K562 (cell line): ENCODE results near the gene LRRC7. TPM values are rescaled to one million over a fixed set of nuclear protein-coding genes. Genes with fewer than 3 reads are reported as not detected.

Experiments used
- ATAC-seq: fragments of 200-7000 bp; cut with Tn5 transposase; 3 replicates; pipeline ENCODE4 v1.9.1; 2020; ENCODE audit warnings: moderate library complexity
- BruUV-seq: library from RNA; stranded (reverse); fragments of 400-500 nt; replicated peaks from 2 replicates; lab custom pipeline; 2021; lab: Mats Ljungman, UMichigan
- CTCF ChIA-PET: fragments of 300-600 bp; formaldehyde crosslinking; extraction: SDS; loops from one replicate; lab custom pipeline; 2021; ENCODE audit warnings: low intra/inter-chr PET ratio; lab: Yijun Ruan, JAX
- POLR2A ChIA-PET: fragments of 300-600, 350-650 bp; sonication (Branson Sonifier 250); formaldehyde crosslinking; extraction: SDS; loops from one replicate; lab custom pipeline; 2021; ENCODE audit warnings: antibody characterized with exemption, inconsistent platforms; lab: Yijun Ruan, JAX
- DNase-seq, 4 experiments: peaks; one replicate each; pipeline versions ENCODE4 v3.0.0 to v3.0.0-alpha.2; 2011 to 2018; ENCODE audit warnings: low spot score in 3 of 4, mixed read lengths in 3 of 4; ENCODE audit errors: extremely low read depth in 1 of 4
- FAIRE-seq: peaks from 2 replicates; lab custom pipeline; 2011; peaks lifted over from hg19 to GRCh38; lab: Jason Lieb, UNC
- H2AFZ ChIP-seq: 2 replicates; pipeline ENCODE4 v1.6.0; 2011; ENCODE audit warnings: low read depth, low read length, control low read depth, inconsistent platforms
- H3K27ac ChIP-seq: fragments of 200-600 bp; 3 replicates; pipeline ENCODE4 v1.8.0; 2011; ENCODE audit warnings: low read depth, mild to moderate bottlenecking, control low read depth, inconsistent platforms, low read length, moderate library complexity, mixed read lengths; ENCODE audit errors: extremely low read depth
- H3K27me3 ChIP-seq, 2 experiments: fragments of 300-600 bp in 1 of 2; 2 replicates in 1 of 2; 3 replicates in 1 of 2; pipeline versions ENCODE4 v1.6.0 to v1.8.0; 2011; ENCODE audit warnings: inconsistent platforms in 2 of 2, low read length in 2 of 2, mild to moderate bottlenecking in 1 of 2, mixed read lengths in 1 of 2, moderate library complexity in 1 of 2; ENCODE audit not compliant: control insufficient read depth in 2 of 2, insufficient read depth in 2 of 2
- H3K36me3 ChIP-seq: fragments of 300-600 bp; 3 replicates; pipeline ENCODE4 v1.8.0; 2011; ENCODE audit warnings: mild to moderate bottlenecking, low read length, inconsistent platforms; ENCODE audit not compliant: control insufficient read depth, insufficient read depth
- H3K4me1 ChIP-seq, 2 experiments: fragments of 200-600 bp in 1 of 2; replicated peaks in 1 of 2; 2 replicates in 1 of 2; 3 replicates in 1 of 2; pipeline versions ENCODE4 v1.5.1 to v1.8.0; 2011; ENCODE audit warnings: inconsistent platforms in 2 of 2, low read length in 2 of 2, mild to moderate bottlenecking in 1 of 2, mixed read lengths in 1 of 2, moderate library complexity in 1 of 2; ENCODE audit not compliant: control insufficient read depth in 2 of 2, insufficient read depth in 2 of 2
- H3K4me2 ChIP-seq: 2 replicates; pipeline ENCODE4 v1.6.1; 2011; ENCODE audit warnings: low read length, control low read depth, inconsistent platforms, mixed read lengths; ENCODE audit not compliant: insufficient read depth
- H3K4me3 ChIP-seq: fragments of 200-600 bp; sonication (generic), shearing (Covaris generic); 2 replicates; pipeline ENCODE4 v1.5.1; 2016; ENCODE audit warnings: control low read depth, inconsistent platforms
- H3K79me2 ChIP-seq: fragments of 200-600 bp; 3 replicates; pipeline ENCODE4 v1.8.0; 2011; ENCODE audit warnings: low read length, inconsistent platforms; ENCODE audit not compliant: control insufficient read depth, insufficient read depth
- H3K9ac ChIP-seq, 2 experiments: 2 replicates each; pipeline versions ENCODE4 v1.6.0 to v1.6.1; 2011; ENCODE audit warnings: low read depth in 2 of 2, low read length in 2 of 2, control low read depth in 1 of 2, inconsistent platforms in 1 of 2, mild to moderate bottlenecking in 1 of 2, mixed read lengths in 1 of 2; ENCODE audit not compliant: insufficient read depth in 1 of 2
- H3K9me1 ChIP-seq: one replicate; pipeline ENCODE4 v1.6.0; 2011; ENCODE audit warnings: inconsistent platforms, mild to moderate bottlenecking, low read length, moderate library complexity; ENCODE audit not compliant: control insufficient read depth, insufficient read depth
- H3K9me3 ChIP-seq: replicated peaks from 2 replicates; pipeline ENCODE4 v1.5.1; 2011; ENCODE audit warnings: low read depth, low read length, inconsistent platforms; ENCODE audit not compliant: control insufficient read depth, insufficient read depth
- H4K20me1 ChIP-seq: replicated peaks from 2 replicates; pipeline ENCODE4 v1.6.1; 2011; ENCODE audit warnings: low read length, inconsistent platforms, mixed read lengths; ENCODE audit not compliant: control insufficient read depth, insufficient read depth
- BRD4 ChIP-seq: fragments of 200-600 bp; sonication (generic); IDR thresholded peaks from 2 replicates; pipeline ENCODE4 v1.6.1; 2017; ENCODE audit warnings: inconsistent platforms
- FUS ChIP-seq: fragments of 200-400 bp; formaldehyde crosslinking; optimal IDR thresholded peaks from 2 replicates; pipeline ENCODE3; 2017; ENCODE audit warnings: low read depth, low read length
- HNRNPK ChIP-seq: fragments of 200-400 bp; formaldehyde crosslinking; IDR thresholded peaks from one replicate; pipeline ENCODE4 v1.6.1; 2018; ENCODE audit warnings: mild to moderate bottlenecking, low read depth, low read length; ENCODE audit not compliant: poor library complexity, severe bottlenecking
- KLF6 ChIP-seq: fragments of 250-450 bp; sonication (Bioruptor Pico); IDR thresholded peaks from 2 replicates; pipeline ENCODE4 v1.4.0; 2020; ENCODE audit warnings: mild to moderate bottlenecking, moderate library complexity, borderline replicate concordance
- MECOM ChIP-seq: fragments of 250-450 bp; sonication (Bioruptor Pico); IDR thresholded peaks from 2 replicates; pipeline ENCODE4 v1.8.0; 2022; ENCODE audit warnings: inconsistent platforms
- NR0B1 ChIP-seq: fragments of 450-650 bp; IDR thresholded peaks from one replicate; pipeline ENCODE4 v1.6.1; 2018; ENCODE audit warnings: mild to moderate bottlenecking, moderate library complexity; ENCODE audit not compliant: partially characterized antibody
- PTTG1 ChIP-seq: fragments of 450-650 bp; IDR thresholded peaks from 2 replicates; pipeline ENCODE4 v1.6.1; 2016; ENCODE audit warnings: low read depth, mild to moderate bottlenecking, missing genetic modification characterization, missing compliant biosample characterization
- SIRT6 ChIP-seq: IDR thresholded peaks from one replicate; pipeline ENCODE4 v1.6.1; 2012; ENCODE audit warnings: low read depth, mild to moderate bottlenecking, control low read depth, inconsistent platforms, low read length, moderate library complexity
- TBL1XR1 ChIP-seq, 2 experiments: IDR thresholded peaks; 2 replicates each; pipeline ENCODE4 v1.6.1; 2012; ENCODE audit warnings: improper control_type of control experiment in 2 of 2, low read length in 2 of 2, mild to moderate bottlenecking in 1 of 2
- XRCC3 ChIP-seq: fragments of 450-650 bp; IDR thresholded peaks from 2 replicates; pipeline ENCODE4 v1.6.1; 2017; ENCODE audit warnings: mild to moderate bottlenecking, moderate library complexity
- ZNF165 ChIP-seq: fragments of 250-450 bp; sonication (Bioruptor Pico); IDR thresholded peaks from 2 replicates; pipeline ENCODE4 v1.4.0; 2020; ENCODE audit warnings: borderline replicate concordance
- ZNF224 ChIP-seq: sonication (generic); formaldehyde crosslinking; IDR thresholded peaks from 2 replicates; pipeline ENCODE4 v1.8.0; 2022; ENCODE audit warnings: mild to moderate bottlenecking, missing genetic modification reagents
- ZNF398 ChIP-seq: fragments of 250-450 bp; sonication (Bioruptor Pico); IDR thresholded peaks from 2 replicates; pipeline ENCODE4 v1.8.0; 2021; ENCODE audit warnings: moderate library complexity, mild to moderate bottlenecking, inconsistent platforms
- ZNF830 ChIP-seq: fragments of 250-450 bp; sonication (Bioruptor Pico); IDR thresholded peaks from 2 replicates; pipeline ENCODE4 v1.5.0; 2021; ENCODE audit warnings: mild to moderate bottlenecking
- in situ Hi-C: fragments of 300-500 bp; cut with MboI; formaldehyde crosslinking; loops from 4 replicates; pipeline ENCODE4 v1.15.0; 2018; ENCODE audit warnings: inconsistent platforms, mixed read lengths
- intact Hi-C: fragments of 100-400 bp; cut with micrococcal nuclease; formaldehyde crosslinking; loops from 2 replicates; pipeline ENCODE4 v1.14.2; 2022
- polyA plus RNA-seq, 8 experiments: library from polyadenylated mRNA; depleted of rRNA in 4 of 8; stranded (reverse) in 5 of 8; unstranded in 3 of 8; fragments of >200 nt; fragmentation: Nextera tagmentation in 2 of 8; fragmentation: Illumina TruSeq in 1 of 8; extraction: Ambion mirVana in 2 of 8; extraction: Trizol in 1 of 8; gene quantifications; 2 replicates each; pipeline versions ENCODE4 v1.2.1 to v1.2.3, GENCODE V29; 2011 to 2014; ENCODE audit warnings: inconsistent platforms in 1 of 8, missing spikeins in 1 of 8
- total RNA-seq, 7 experiments: library from RNA; depleted of rRNA in 6 of 7; stranded (reverse); fragments of >200 nt in 6 of 7; fragmentation: Illumina TruSeq in 2 of 7; extraction: Trizol in 2 of 7; gene quantifications; 2 replicates each; pipeline versions ENCODE4 v1.2.1 to v1.2.3, GENCODE V29; 2011 to 2021; ENCODE audit warnings: low replicate concordance in 1 of 7

Gene LRRC7
- total and polyA plus RNA-seq, 9 of the 15 experiments (the other 6 are each of a cell fraction or from before 2014, with no cell fraction given) = 0.09 to 0.94 (median 0.49) TPM

GRCh38 chr1:69728206-69728605, 160.5 kb downstream of the LRRC7 start (continued):
- TF ChIP-seq NR0B1 = no peak
- TF ChIP-seq HNRNPK = no peak

- ChIA-PET CTCF (no interaction called here), POLR2A (no interaction called here)
- Histone ChIP-seq H3K4me3 (no peak overlapping the region), H3K9ac (no peak overlapping the region), H3K4me2 (no peak overlapping the region), H3K79me2 (no peaks in the 10 kb centered on the region), H4K20me1 (no peaks in the 10 kb centered on the region), H3K27ac (no peak overlapping the region), H3K9me3 (no peaks in the 10 kb centered on the region), H2AFZ (no peak overlapping the region), H3K4me1 (no peaks in the 10 kb centered on the region), H3K9me1 (no peaks in the 10 kb centered on the region), H3K27me3 (no peaks in the 10 kb centered on the region), H3K36me3 (no peaks in the 10 kb centered on the region)
- DNase-seq = no peak
- BruUV-seq = no TSS peak
- ATAC-seq = no peak
- FAIRE-seq = no peak
- in situ Hi-C loops = loop anchor here (25.0 kb wide), 2 partner anchors 1271 to 1621 kb away; no protein-coding TSS in a partner anchor
- intact Hi-C loops = loop anchor here (10.0 kb wide), 1 partner anchor 428 kb away; no protein-coding TSS in a partner anchor
- TF ChIP-seq PTTG1 (no peak), FUS (no peak), SIRT6 (no peak), KLF6 (no peak), MECOM (CRISPR knock-in tag) (no peak), ZNF398 (CRISPR knock-in tag) (no peak), ZNF830 (CRISPR knock-in tag) (no peak), ZNF165 (CRISPR knock-in tag) (no peak), ZNF224 (CRISPR knock-in tag) (no peak), XRCC3 (no peak), TBL1XR1 (IDR thresholded peaks at IDR 0.05; ENCODE audit: low read length in 2 of 2) (no peak), BRD4 (no peak)
- TF ChIP-seq, all 486 proteins: peak for 0
These were observed 165.3 kb downstream of the LRRC7 start for GRCh38 chr1:69733061-69733460.
